Activated CD8-positive, alpha-beta memory T cell treated with anti-CD3 and anti-CD28 coated beads for 24 hours (primary cell): Measurements from ENCODE around the gene DHTKD1.
"Not testable (repeated sequence)": the region's sequence is repeated elsewhere in the genome, so short reads cannot be mapped to it uniquely, and the experiment has no call there.

Experiments used
- DNase-seq: peaks from one replicate; pipeline ENCODE4 v3.0.0-alpha.2; 2020

DHTKD1 gene

GRCh38 chr10:12156367-12157123, 87.8 kb downstream of the DHTKD1 start:
- no peak for DNase-seq

GRCh38 chr10:12158111-12158510, 89.4 kb downstream of the DHTKD1 start:
- no peak for DNase-seq

- DNase-seq, result no peak
Observed at GRCh38 chr10:12160664-12161063, 91.9 kb downstream of the DHTKD1 start.

DNA sequence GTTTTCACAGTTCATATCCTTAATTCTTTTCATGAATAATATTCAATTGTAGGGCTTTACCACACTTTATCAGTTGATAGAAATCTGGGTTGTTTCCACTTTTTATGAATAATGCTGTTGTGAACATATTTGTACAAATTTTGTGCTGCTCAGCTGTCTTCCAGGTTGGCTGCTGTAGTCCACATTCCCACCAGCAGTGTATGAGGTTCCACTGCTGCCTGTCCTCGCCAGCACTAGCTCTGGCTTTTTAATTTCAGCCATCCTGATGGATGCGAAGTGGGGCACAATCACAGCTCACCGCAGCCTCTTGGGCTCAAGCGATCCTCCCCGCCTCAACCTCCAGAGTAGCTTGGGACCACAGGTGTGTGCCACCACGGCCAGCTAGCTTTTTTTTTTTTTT, 94.2 kb downstream of the DHTKD1 start:
- DNase-seq, result no peak

GRCh38 chr10:12164085-12164484, 95.3 kb downstream of the DHTKD1 start:
- DNase-seq, result no peak

DNA sequence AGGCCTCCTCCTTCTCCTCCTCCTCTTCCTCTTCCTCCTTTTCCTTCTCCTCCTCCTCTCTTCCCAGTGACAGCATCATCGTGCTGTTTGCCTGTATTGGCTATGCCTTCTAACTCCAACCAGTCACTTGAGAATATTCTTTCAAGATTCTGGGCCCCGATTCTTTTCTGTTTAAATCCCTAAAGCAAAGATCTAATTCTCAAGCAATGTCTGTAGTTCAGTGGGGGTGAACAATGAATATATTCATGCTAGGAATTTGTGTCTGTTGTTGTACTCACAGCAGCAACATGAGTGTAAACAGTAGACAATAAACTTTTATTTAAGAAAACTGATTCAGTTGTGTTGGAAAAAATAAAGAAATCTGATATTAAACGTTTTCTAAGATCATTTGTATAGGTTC, 96.3 kb downstream of the DHTKD1 start:
- DNase-seq, result no peak

DNA sequence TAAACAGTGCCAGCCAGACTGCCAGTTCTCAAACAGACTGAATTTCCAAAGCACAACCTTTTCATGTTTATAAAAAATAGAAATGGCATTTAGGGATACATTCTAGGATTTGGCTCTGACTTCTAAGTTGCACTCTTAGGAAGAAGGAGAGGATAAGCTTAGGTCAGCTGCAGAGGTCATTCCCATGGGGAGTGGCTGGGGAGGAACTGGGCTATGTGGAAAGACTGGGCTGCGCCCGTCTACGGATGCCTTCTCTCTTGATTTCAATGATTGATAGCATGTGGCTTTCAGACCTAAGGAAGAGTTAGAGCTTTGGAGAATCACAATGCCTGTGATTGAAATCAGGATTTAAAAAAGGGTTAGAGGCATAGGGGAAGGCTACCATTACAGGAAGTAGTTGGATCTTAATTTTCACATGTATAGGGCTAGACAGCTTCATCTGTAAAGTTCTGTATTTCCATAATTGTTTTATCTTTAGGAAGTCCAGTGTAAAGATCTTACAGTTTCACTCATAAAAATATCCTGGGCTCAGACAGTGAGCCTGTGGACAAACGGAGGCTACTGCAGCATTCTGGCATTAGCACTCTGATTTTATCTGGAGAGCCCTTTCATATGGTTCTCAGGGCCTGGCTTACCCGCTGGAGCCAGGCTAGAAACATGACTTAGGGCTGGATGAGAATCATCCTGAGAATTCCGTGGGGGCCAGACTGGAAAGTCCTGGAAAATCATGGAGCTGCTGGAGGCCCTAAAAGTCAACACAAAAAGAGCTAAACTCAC, 97.4 kb downstream of the DHTKD1 start:
- no peak for DNase-seq

DNA sequence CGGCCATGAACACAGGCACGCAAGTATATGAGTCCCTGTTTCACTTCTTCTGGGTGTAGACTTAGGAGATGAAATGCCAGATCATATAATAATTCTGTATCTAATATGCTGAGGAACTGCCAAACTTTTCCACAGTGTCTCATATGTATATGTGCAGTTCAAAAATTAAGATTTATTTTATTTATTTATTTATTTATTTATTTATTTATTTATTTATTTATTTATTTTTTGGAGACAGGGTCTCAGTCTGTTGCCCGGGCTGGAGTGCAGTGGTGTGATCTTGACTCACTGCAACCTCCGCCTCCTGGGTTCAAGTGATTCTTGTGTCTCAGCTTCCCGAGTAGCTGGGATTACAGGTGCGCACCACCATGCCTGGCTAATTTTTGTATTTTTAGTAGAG, 102.8 kb downstream of the DHTKD1 start:
- not testable (repeated sequence) for DNase-seq
